SK-N-SH (cell line): ENCODE measurements around the gene ARL3. TPM values are rescaled to one million over a fixed set of nuclear protein-coding genes. Genes with fewer than 3 reads are reported as not detected.

Experiments used
- CTCF ChIA-PET: fragments of 300-600, 350-600 bp; formaldehyde crosslinking; extraction: SDS; loops from one replicate; lab custom pipeline; 2021; lab: Yijun Ruan, JAX
- POLR2A ChIA-PET: fragments of 350-600 bp; sonication (Branson Sonifier 250); formaldehyde crosslinking; extraction: SDS; loops from one replicate; lab custom pipeline; 2020; ENCODE audit warnings: antibody characterized with exemption, inconsistent platforms; lab: Yijun Ruan, JAX
- DNase-seq: peaks from one replicate; pipeline ENCODE4 v3.0.0; 2012
- H2AFZ ChIP-seq: fragments of 200-600 bp; sonication (generic); 2 replicates; pipeline ENCODE4 v1.8.1; 2016; ENCODE audit warnings: antibody characterized with exemption, mild to moderate bottlenecking, low read depth
- H3F3A ChIP-seq: fragments of 200-600 bp; sonication (generic); replicated peaks from 2 replicates; pipeline ENCODE3; 2016; ENCODE audit warnings: antibody characterized with exemption, mild to moderate bottlenecking; ENCODE audit not compliant: insufficient read depth
- H3K27ac ChIP-seq, 2 experiments: fragments of 200-500 bp in 1 of 2; fragments of 200-600 bp in 1 of 2; sonication (Bioruptor generic) in 1 of 2; sonication (generic), shearing (Covaris generic) in 1 of 2; 2 replicates each; pipeline versions ENCODE4 v1.5.1 to v1.6.1; 2014 to 2016; ENCODE audit warnings: low read depth in 2 of 2, inconsistent platforms in 1 of 2, low read length in 1 of 2, mild to moderate bottlenecking in 1 of 2, mixed read lengths in 1 of 2
- H3K27me3 ChIP-seq: fragments of 200-600 bp; sonication (generic), shearing (Covaris generic); 2 replicates; pipeline ENCODE4 v1.6.1; 2016; ENCODE audit warnings: mixed run types; ENCODE audit not compliant: insufficient read depth
- H3K36me3 ChIP-seq, 2 experiments: fragments of 200-500 bp in 1 of 2; fragments of 200-600 bp in 1 of 2; sonication (Bioruptor generic) in 1 of 2; sonication (generic) in 1 of 2; replicated peaks in 1 of 2; 2 replicates each; pipeline versions ENCODE3 to v1.5.1; 2014 to 2016; ENCODE audit warnings: low read length in 1 of 2, mild to moderate bottlenecking in 1 of 2; ENCODE audit not compliant: insufficient read depth in 2 of 2, control insufficient read depth in 1 of 2
- H3K4me1 ChIP-seq, 2 experiments: fragments of 200-500 bp in 1 of 2; fragments of 200-600 bp in 1 of 2; sonication (Bioruptor generic) in 1 of 2; sonication (generic), shearing (Covaris generic) in 1 of 2; 2 replicates each; pipeline versions ENCODE4 v1.5.1 to v1.6.1; 2014 to 2016; ENCODE audit warnings: low read depth in 1 of 2, low read length in 1 of 2, mixed run types in 1 of 2; ENCODE audit not compliant: insufficient read depth in 2 of 2, control insufficient read depth in 1 of 2
- H3K4me2 ChIP-seq: fragments of 200-600 bp; sonication (generic), shearing (Covaris generic); 2 replicates; pipeline ENCODE4 v1.6.1; 2017; ENCODE audit warnings: mixed run types
- H3K4me3 ChIP-seq, 2 experiments: fragments of 200-500 bp in 1 of 2; fragments of 200-600 bp in 1 of 2; sonication (Bioruptor generic) in 1 of 2; sonication (generic), shearing (Covaris generic) in 1 of 2; 2 replicates each; pipeline versions ENCODE4 v1.5.1 to v1.8.1; 2014 to 2016; ENCODE audit warnings: low read depth in 2 of 2, inconsistent platforms in 1 of 2, low read length in 1 of 2, mild to moderate bottlenecking in 1 of 2, mixed read lengths in 1 of 2, moderate library complexity in 1 of 2
- H3K79me2 ChIP-seq: fragments of 200-600 bp; sonication (generic); 2 replicates; pipeline ENCODE4 v1.8.1; 2017; ENCODE audit warnings: mild to moderate bottlenecking; ENCODE audit not compliant: insufficient read depth
- H3K9ac ChIP-seq: fragments of 200-600 bp; sonication (generic); 2 replicates; pipeline ENCODE4 v1.6.1; 2017; ENCODE audit warnings: mixed run types
- H3K9me2 ChIP-seq: fragments of 200-600 bp; sonication (generic); 2 replicates; pipeline ENCODE4 v1.6.1; 2017; ENCODE audit warnings: mixed run types
- H3K9me3 ChIP-seq: fragments of 200-600 bp; sonication (generic); 2 replicates; pipeline ENCODE4 v1.6.1; 2017; ENCODE audit warnings: mixed run types, mild to moderate bottlenecking, moderate library complexity
- H4K20me1 ChIP-seq: fragments of 200-600 bp; sonication (generic); 2 replicates; pipeline ENCODE4 v1.6.1; 2017; ENCODE audit warnings: mild to moderate bottlenecking, mixed run types; ENCODE audit not compliant: insufficient read depth
- CHD2 ChIP-seq: fragments of 150-350 bp; IDR thresholded peaks from 2 replicates; pipeline ENCODE4 v1.6.1; 2018; ENCODE audit warnings: low read length; ENCODE audit not compliant: partially characterized antibody
- EP300 ChIP-seq, 2 experiments: IDR thresholded peaks; 2 replicates each; pipeline versions ENCODE4 v1.4.0 to v1.6.1; 2012; ENCODE audit warnings: borderline replicate concordance in 1 of 2, low read depth in 1 of 2, low read length in 1 of 2
- EZH2phosphoT487 ChIP-seq: fragments of 200-600 bp; sonication (generic); IDR thresholded peaks from 2 replicates; pipeline ENCODE4 v1.6.1; 2017; ENCODE audit warnings: low read depth, mixed run types, mild to moderate bottlenecking, antibody characterized with exemption, moderate library complexity, borderline replicate concordance
- MAX ChIP-seq: IDR thresholded peaks from 2 replicates; pipeline ENCODE4 v1.4.0; 2012; ENCODE audit warnings: low read depth
- NRF1 ChIP-seq: IDR thresholded peaks from 2 replicates; pipeline ENCODE4 v1.6.1; 2012; ENCODE audit warnings: low read depth, mild to moderate bottlenecking, low read length
- RAD21 ChIP-seq: IDR thresholded peaks from 2 replicates; pipeline ENCODE4 v1.6.1; 2012; ENCODE audit warnings: mild to moderate bottlenecking, low read length
- RCOR1 ChIP-seq: fragments of 150-350 bp; IDR thresholded peaks from 2 replicates; pipeline ENCODE4 v1.6.1; 2017; ENCODE audit warnings: antibody characterized with exemption, low read length
- RFX5 ChIP-seq: IDR thresholded peaks from 2 replicates; pipeline ENCODE4 v1.6.1; 2012; ENCODE audit warnings: mild to moderate bottlenecking, improper control_type of control experiment, low read length
- SIN3A ChIP-seq: IDR thresholded peaks from 2 replicates; pipeline ENCODE4 v1.6.1; 2012; ENCODE audit warnings: low read depth, mild to moderate bottlenecking, low read length, moderate library complexity, borderline replicate concordance
- TCF12 ChIP-seq: IDR thresholded peaks from 2 replicates; pipeline ENCODE4 v1.4.0; 2012
- USF2 ChIP-seq: fragments of 150-350 bp; IDR thresholded peaks from 2 replicates; pipeline ENCODE4 v1.6.1; 2017; ENCODE audit warnings: antibody characterized with exemption, low read length, low read depth, borderline replicate concordance
- YY1 ChIP-seq: IDR thresholded peaks from 2 replicates; pipeline ENCODE4 v1.4.0; 2012; ENCODE audit warnings: low read depth, mild to moderate bottlenecking
- ZBTB33 ChIP-seq: IDR thresholded peaks from 2 replicates; pipeline ENCODE4 v1.4.0; 2012; ENCODE audit warnings: low read depth, borderline replicate concordance
- WGBS: methylation state at CpG from one replicate; pipeline ENCODE4 v1.1.6; 2017; ENCODE audit warnings: low lambda C conversion rate; 5-methylcytosine and 5-hydroxymethylcytosine counted together
- polyA plus RNA-seq, 3 experiments: library from polyadenylated mRNA; depleted of rRNA; stranded (reverse); fragments of >200 nt; gene quantifications; 2 replicates each; pipeline ENCODE4 v1.2.3, GENCODE V29; 2012
- TF ChIP-seq, protein P1 (sequence below): IDR thresholded peaks from 2 replicates; pipeline ENCODE4 v1.4.0; 2012; ENCODE audit warnings: low read depth, borderline replicate concordance

The ARL3 gene
- polyA plus RNA-seq, 1 of the 3 experiments (the other 2 are of a cell fraction) = 11.2 TPM

GRCh38 chr10:102673819-102674511 is 40.2 kb downstream of the ARL3 start:
- Histone ChIP-seq H3K79me2 (no peaks in the 10 kb centered on the region), H4K20me1 (no peaks in the 10 kb centered on the region), H3K4me2 (peak overlapping the region; percentile 62), H3F3A (peaks cover 6% of the 10 kb centered on the region), H3K9me3 (no peaks in the 10 kb centered on the region), H3K36me3 (no peaks in the 10 kb centered on the region), H3K4me3 (peak overlapping the region in 1 of 2 experiments; percentile 17; a peak in 1 of 4 replicates), H2AFZ (no peak overlapping the region; the same call in 1 of the 2 replicates), H3K9ac (no peak overlapping the region), H3K4me1 (peaks cover 37 to 78% of the 10 kb centered on the region in 2 experiments), H3K27ac (peak overlapping the region; percentile 67 to 85; a peak in 2 of 4 replicates), H3K9me2 (no peaks in the 10 kb centered on the region), H3K27me3 (no peaks in the 10 kb centered on the region)
- WGBS = 71% methylated on average over 18 of the region's 19 CpGs
- TF ChIP-seq YY1 = no peak
- TF ChIP-seq RFX5 = peak; percentile 94
- ChIA-PET CTCF (interaction anchor here (1.4 to 12.9 kb wide), 6 partner anchors 10 to 78 kb away, joined by 3 to 123 read pairs (median 9); partner anchors contain the start of genes ARL3, SFXN2 and TRIM8), POLR2A (interaction anchor here (0.6 to 1.5 kb wide), 4 partner anchors 24 to 209 kb away, joined by 3 to 5 read pairs (median 4); no protein-coding TSS in a partner anchor)
- DNase-seq = peak; percentile 76

GRCh38 chr10:102673236-102673818 is 40.9 kb downstream of the ARL3 start:
- Histone ChIP-seq H3K9me2 (no peaks in the 10 kb centered on the region), H3K4me2 (peak overlapping the region; percentile 62; the same call in 1 of the 2 replicates), H3K4me1 (peaks cover 37 to 75% of the 10 kb centered on the region in 2 experiments), H3K9ac (no peak overlapping the region), H3K9me3 (no peaks in the 10 kb centered on the region), H3K4me3 (no peak overlapping the region), H3K27me3 (no peaks in the 10 kb centered on the region), H3F3A (peaks cover 6% of the 10 kb centered on the region), H3K79me2 (no peaks in the 10 kb centered on the region), H4K20me1 (no peaks in the 10 kb centered on the region), H2AFZ (no peak overlapping the region), H3K36me3 (no peaks in the 10 kb centered on the region), H3K27ac (peak overlapping the region in 1 of 2 experiments; percentile 85; a peak in 2 of 4 replicates)
- DNase-seq = no peak
- ChIA-PET POLR2A (interaction anchor here (1.2 to 1.5 kb wide), 2 partner anchors 24 to 31 kb away, joined by 4 to 5 read pairs; no protein-coding TSS in a partner anchor), CTCF (interaction anchor here (1.4 to 12.9 kb wide), 5 partner anchors 10 to 78 kb away, joined by 3 to 123 read pairs (median 13); partner anchors contain the start of genes ARL3, SFXN2 and TRIM8)
- TF ChIP-seq EP300 (IDR thresholded peaks at IDR 0.05; ENCODE audit: borderline replicate concordance in 1 of 2, low read depth in 1 of 2, low read length in 1 of 2) (no peak), CHD2 (no peak), RAD21 (no peak), EZH2phosphoT487 (no peak), RCOR1 (no peak), NRF1 (no peak), SIN3A (no peak), MAX (no peak), TCF12 (no peak), ZBTB33 (no peak), USF2 (no peak), RFX5 (no peak)
- TF ChIP-seq, protein P1, sequence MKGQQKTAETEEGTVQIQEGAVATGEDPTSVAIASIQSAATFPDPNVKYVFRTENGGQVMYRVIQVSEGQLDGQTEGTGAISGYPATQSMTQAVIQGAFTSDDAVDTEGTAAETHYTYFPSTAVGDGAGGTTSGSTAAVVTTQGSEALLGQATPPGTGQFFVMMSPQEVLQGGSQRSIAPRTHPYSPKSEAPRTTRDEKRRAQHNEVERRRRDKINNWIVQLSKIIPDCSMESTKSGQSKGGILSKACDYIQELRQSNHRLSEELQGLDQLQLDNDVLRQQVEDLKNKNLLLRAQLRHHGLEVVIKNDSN = no peak
- 98% methylated on average over 13 of the region's 13 CpGs for WGBS
